ENCODE data around the gene MAD1L1.

- TF ChIP-seq CTCF (conservative IDR thresholded peaks at IDR 0.05; ENCODE audit: low read length) = no peak
- TF ChIP-seq EZH2phosphoT487 (IDR thresholded peaks at IDR 0.05; ENCODE audit: borderline replicate concordance, low read depth, low read length) = no peak
These were observed 199.1 kb downstream of the MAD1L1 start for GRCh38 chr7:2033586-2034135.

All from OCI-LY7 (cell line).